ENCODE measurements around the gene ZNF280B. TPM values are rescaled to one million over a fixed set of nuclear protein-coding genes. Genes with fewer than 3 reads are reported as not detected.

Gene ZNF280B
- total RNA-seq, 1 donor from 2014 or later = 5.0 TPM

DNA sequence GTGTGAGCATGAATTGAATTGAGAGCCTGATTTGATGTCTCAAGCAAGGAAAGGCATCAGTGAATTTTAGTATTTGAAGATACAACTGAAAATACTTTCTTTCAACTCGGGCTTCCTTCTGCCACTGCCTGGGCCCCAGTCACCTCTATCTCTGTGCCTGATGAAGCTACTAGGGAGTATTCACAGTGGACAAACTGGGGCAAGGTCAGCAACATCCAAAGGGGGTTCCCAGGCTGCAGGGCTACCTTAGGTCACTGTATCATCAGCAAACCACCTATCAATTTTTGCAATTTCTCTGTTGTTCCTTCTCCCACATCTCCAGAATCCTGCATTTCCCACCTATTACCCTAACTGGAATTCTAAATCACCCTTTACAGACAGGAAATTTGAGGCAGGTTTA is 40.4 kb upstream of the ZNF280B start:
- Mint-ChIP-seq H3K27me3 (peaks cover 42% of the 10 kb centered on the region), H3K9me3 (no peaks in the 10 kb centered on the region), H3K27ac (no peak overlapping the region), H3K4me1 (ENCODE audit: unreplicated experiment) (no peaks in the 10 kb centered on the region), H3K4me3 (no peak overlapping the region), H3K36me3 (no peaks in the 10 kb centered on the region)
- TF ChIP-seq, protein P1, sequence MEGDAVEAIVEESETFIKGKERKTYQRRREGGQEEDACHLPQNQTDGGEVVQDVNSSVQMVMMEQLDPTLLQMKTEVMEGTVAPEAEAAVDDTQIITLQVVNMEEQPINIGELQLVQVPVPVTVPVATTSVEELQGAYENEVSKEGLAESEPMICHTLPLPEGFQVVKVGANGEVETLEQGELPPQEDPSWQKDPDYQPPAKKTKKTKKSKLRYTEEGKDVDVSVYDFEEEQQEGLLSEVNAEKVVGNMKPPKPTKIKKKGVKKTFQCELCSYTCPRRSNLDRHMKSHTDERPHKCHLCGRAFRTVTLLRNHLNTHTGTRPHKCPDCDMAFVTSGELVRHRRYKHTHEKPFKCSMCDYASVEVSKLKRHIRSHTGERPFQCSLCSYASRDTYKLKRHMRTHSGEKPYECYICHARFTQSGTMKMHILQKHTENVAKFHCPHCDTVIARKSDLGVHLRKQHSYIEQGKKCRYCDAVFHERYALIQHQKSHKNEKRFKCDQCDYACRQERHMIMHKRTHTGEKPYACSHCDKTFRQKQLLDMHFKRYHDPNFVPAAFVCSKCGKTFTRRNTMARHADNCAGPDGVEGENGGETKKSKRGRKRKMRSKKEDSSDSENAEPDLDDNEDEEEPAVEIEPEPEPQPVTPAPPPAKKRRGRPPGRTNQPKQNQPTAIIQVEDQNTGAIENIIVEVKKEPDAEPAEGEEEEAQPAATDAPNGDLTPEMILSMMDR (conservative IDR thresholded peaks at IDR 0.05) = no peak
- no peak for DNase-seq (ENCODE audit: extremely low spot score, unreplicated experiment)

DNA sequence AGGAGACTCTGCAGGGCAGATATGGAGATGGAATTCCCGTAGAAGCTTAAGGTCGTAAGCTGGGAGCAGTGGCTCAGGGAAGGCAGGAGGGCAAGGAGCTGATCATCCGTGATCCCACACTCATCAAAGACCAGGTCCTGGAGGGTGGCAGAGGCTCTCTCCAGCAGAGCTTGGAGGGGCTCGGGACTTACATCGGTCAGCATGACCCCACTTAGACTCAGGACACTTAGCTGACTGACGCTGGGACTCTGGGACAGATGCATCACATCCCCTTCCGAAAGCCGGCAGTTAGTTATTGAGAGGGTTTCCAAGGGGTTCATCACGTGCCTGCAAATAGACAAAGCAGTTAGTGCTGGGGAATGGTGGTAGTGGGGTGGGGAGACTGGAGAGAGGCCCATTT is 39.8 kb upstream of the ZNF280B start:
- TF ChIP-seq, protein P1 (conservative IDR thresholded peaks at IDR 0.05) = no peak
- Mint-ChIP-seq H3K4me3 (no peak overlapping the region), H3K9me3 (no peaks in the 10 kb centered on the region), H3K27me3 (peaks cover 40% of the 10 kb centered on the region), H3K27ac (no peak overlapping the region), H3K36me3 (no peaks in the 10 kb centered on the region), H3K4me1 (ENCODE audit: unreplicated experiment) (no peaks in the 10 kb centered on the region)
- no peak for DNase-seq (ENCODE audit: extremely low spot score, unreplicated experiment)

DNA sequence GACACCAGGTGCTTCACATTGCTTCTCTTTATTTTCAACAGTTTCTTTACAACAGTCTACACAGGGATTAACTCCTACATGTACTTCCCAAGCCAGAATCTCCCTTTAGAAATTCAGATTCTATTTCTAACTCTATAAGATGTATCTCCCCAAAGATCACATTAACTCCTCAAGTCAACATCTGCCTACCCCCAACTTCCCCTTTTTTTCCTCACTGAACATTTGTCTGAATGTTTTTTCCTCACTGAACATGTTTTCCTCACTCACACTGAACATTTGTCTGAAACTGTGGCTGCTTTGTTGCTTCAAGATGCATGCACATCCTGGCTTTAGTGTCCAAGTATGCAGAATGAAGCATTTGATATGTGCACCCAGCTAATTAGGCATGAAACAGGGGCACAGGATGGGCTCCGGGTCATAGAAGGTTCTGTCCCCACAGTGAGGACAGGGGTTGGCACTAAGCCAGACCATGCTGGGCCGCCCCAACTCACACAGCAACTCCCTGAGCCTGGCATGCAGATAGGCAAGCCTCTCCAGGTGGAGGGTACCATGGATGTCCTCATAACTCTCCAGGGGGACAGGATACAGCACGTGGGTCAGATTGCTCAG is 39.3 kb upstream of the ZNF280B start:
- TF ChIP-seq, protein P1 (conservative IDR thresholded peaks at IDR 0.05) = no peak
- Mint-ChIP-seq H3K27ac (no peak overlapping the region), H3K27me3 (peaks cover 40% of the 10 kb centered on the region), H3K4me3 (no peak overlapping the region), H3K9me3 (no peaks in the 10 kb centered on the region), H3K36me3 (no peaks in the 10 kb centered on the region), H3K4me1 (ENCODE audit: unreplicated experiment) (no peaks in the 10 kb centered on the region)
- DNase-seq (ENCODE audit: extremely low spot score, unreplicated experiment) = no peak

DNA sequence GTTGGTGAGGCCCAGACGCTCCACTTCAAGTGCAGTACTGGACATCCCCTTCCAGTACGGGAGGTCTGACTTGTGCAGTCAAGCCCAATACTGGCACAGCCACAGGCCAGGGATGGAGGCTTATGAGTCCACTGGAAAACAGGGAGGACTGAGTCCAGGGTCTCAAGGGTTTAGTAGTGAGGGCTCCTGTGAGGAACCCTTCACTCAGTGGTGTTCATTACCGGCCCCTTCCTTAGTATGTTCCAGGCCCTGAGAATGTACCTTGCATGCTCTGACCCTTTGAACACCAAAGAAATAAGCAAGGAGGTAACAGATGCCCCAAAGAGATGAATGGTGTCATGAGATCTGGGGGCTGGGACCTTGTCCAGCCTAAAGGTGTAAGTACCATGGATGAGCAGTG is 38.7 kb upstream of the ZNF280B start:
- TF ChIP-seq, protein P1 (conservative IDR thresholded peaks at IDR 0.05) = no peak
- no peaks in the 10 kb centered on the region for H3K9me3 Mint-ChIP-seq
- H3K4me1 Mint-ChIP-seq (ENCODE audit: unreplicated experiment) = no peaks in the 10 kb centered on the region
- peaks cover 43% of the 10 kb centered on the region for H3K27me3 Mint-ChIP-seq
- H3K27ac Mint-ChIP-seq = no peak overlapping the region
- no peak overlapping the region for H3K4me3 Mint-ChIP-seq
- DNase-seq (ENCODE audit: extremely low spot score, unreplicated experiment) = no peak
- no peaks in the 10 kb centered on the region for H3K36me3 Mint-ChIP-seq

DNA sequence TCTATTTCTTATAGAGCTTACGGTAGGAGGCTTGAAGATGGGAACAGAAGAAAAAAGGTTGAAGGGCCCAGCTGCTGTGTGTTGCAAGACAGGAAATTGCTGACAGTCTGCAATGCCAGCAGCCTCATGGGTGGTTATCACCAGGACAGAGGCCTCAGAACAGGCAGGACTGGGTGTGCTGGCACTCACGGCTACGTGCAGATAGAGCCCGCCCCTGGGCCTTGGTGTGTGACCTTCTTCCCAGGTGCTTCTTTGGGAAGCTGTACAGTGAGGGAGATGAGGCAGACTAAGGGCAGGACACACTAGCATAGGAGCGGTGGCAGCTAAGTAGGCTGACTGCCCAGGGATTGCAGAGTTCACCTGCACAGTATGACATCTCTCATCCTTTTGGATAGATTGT is 37.9 kb upstream of the ZNF280B start:
- Mint-ChIP-seq H3K36me3 (no peaks in the 10 kb centered on the region), H3K27ac (no peak overlapping the region), H3K4me3 (no peak overlapping the region), H3K27me3 (peaks cover 47% of the 10 kb centered on the region), H3K9me3 (no peaks in the 10 kb centered on the region), H3K4me1 (ENCODE audit: unreplicated experiment) (no peaks in the 10 kb centered on the region)
- no peak for DNase-seq (ENCODE audit: extremely low spot score, unreplicated experiment)
- TF ChIP-seq, protein P1 (conservative IDR thresholded peaks at IDR 0.05) = no peak

DNA sequence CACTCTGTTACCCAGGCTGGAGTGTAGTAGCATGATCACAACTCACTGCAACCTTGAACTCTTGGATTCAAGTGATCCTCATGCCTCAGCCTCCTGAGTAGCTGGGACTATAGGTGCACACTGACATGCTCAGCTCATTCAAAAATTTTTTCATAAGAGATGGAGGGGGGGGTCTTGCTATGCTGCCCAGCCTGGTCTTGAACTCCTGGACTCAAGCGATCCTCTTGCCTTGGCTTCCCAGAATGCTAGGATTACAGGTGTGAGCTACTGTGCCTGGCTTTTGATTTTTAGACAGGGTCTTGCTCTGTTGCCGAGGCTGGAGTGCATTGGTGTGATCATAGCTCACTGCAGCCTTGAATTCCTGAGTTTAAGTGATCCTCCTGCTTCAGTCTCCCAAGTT is 36.5 kb upstream of the ZNF280B start:
- H3K4me3 Mint-ChIP-seq = no peak overlapping the region
- no peak overlapping the region for H3K27ac Mint-ChIP-seq
- no peak for DNase-seq (ENCODE audit: extremely low spot score, unreplicated experiment)
- H3K36me3 Mint-ChIP-seq = no peaks in the 10 kb centered on the region
- no peaks in the 10 kb centered on the region for H3K4me1 Mint-ChIP-seq (ENCODE audit: unreplicated experiment)
- TF ChIP-seq, protein P1 (conservative IDR thresholded peaks at IDR 0.05) = no peak
- H3K9me3 Mint-ChIP-seq = no peaks in the 10 kb centered on the region
- H3K27me3 Mint-ChIP-seq = peaks cover 47% of the 10 kb centered on the region
